Keratinocyte (primary cell): ENCODE results near the gene OPTN. TPM values are rescaled to one million over a fixed set of nuclear protein-coding genes. Genes with fewer than 3 reads are reported as not detected.

ENCODE experiments used
- DNase-seq: peaks from one replicate; pipeline ENCODE4 v3.0.0-alpha.2; 2011; ENCODE audit warnings: low read depth, missing footprints, low spot score
- FAIRE-seq: peaks from 2 replicates; lab custom pipeline; 2011; peaks lifted over from hg19 to GRCh38; lab: Jason Lieb, UNC
- H2AFZ ChIP-seq: 2 replicates; pipeline ENCODE4 v1.6.0; 2012; ENCODE audit warnings: low read length, control low read depth, inconsistent platforms; ENCODE audit not compliant: control insufficient read depth
- H3K27ac ChIP-seq: 2 replicates; pipeline ENCODE4 v1.5.1; 2011; ENCODE audit warnings: low read length; ENCODE audit not compliant: control insufficient read depth, insufficient read depth
- H3K27me3 ChIP-seq: 3 replicates; pipeline ENCODE4 v1.6.0; 2011; ENCODE audit warnings: low read length; ENCODE audit not compliant: control insufficient read depth, insufficient read depth; ENCODE audit errors: extremely low read depth
- H3K36me3 ChIP-seq, 2 experiments: 2 replicates in 1 of 2; 3 replicates in 1 of 2; pipeline ENCODE4 v1.5.1; 2011; ENCODE audit warnings: low read length in 2 of 2, mild to moderate bottlenecking in 1 of 2; ENCODE audit not compliant: control insufficient read depth in 2 of 2, insufficient read depth in 2 of 2; ENCODE audit errors: extremely low read depth in 1 of 2
- H3K4me1 ChIP-seq: 3 replicates; pipeline ENCODE4 v1.5.1; 2011; ENCODE audit warnings: low read length; ENCODE audit not compliant: control insufficient read depth, insufficient read depth; ENCODE audit errors: extremely low read depth
- H3K4me2 ChIP-seq: 3 replicates; pipeline ENCODE4 v1.6.0; 2011; ENCODE audit warnings: low read depth, low read length; ENCODE audit not compliant: control insufficient read depth, insufficient read depth; ENCODE audit errors: extremely low read depth
- H3K4me3 ChIP-seq, 3 experiments: fragments of 200-600 bp in 1 of 3; sonication (generic) in 1 of 3; 2 replicates in 2 of 3; 3 replicates in 1 of 3; pipeline ENCODE4 v1.5.1; 2011 to 2016; ENCODE audit warnings: low read length in 3 of 3, mild to moderate bottlenecking in 3 of 3, control low read depth in 2 of 3, inconsistent platforms in 1 of 3, low read depth in 1 of 3, mixed read lengths in 1 of 3, mixed run types in 1 of 3, moderate library complexity in 1 of 3; ENCODE audit not compliant: control insufficient read depth in 2 of 3, insufficient read depth in 2 of 3; ENCODE audit errors: extremely low read depth in 1 of 3
- H3K79me2 ChIP-seq: 2 replicates; pipeline ENCODE4 v1.6.0; 2012; ENCODE audit warnings: low read length; ENCODE audit not compliant: control insufficient read depth, insufficient read depth
- H3K9ac ChIP-seq: 3 replicates; pipeline ENCODE4 v1.6.0; 2011; ENCODE audit warnings: low read length; ENCODE audit not compliant: control insufficient read depth, insufficient read depth; ENCODE audit errors: extremely low read depth
- H3K9me1 ChIP-seq: 3 replicates; pipeline ENCODE4 v1.6.0; 2011; ENCODE audit warnings: low read length; ENCODE audit not compliant: control insufficient read depth, insufficient read depth; ENCODE audit errors: extremely low read depth
- H3K9me3 ChIP-seq: 2 replicates; pipeline ENCODE4 v1.5.1; 2012; ENCODE audit warnings: low read depth, low read length; ENCODE audit not compliant: control insufficient read depth
- H4K20me1 ChIP-seq: 3 replicates; pipeline ENCODE4 v1.6.0; 2011; ENCODE audit warnings: low read length; ENCODE audit not compliant: control insufficient read depth, insufficient read depth; ENCODE audit errors: extremely low read depth
- CTCF ChIP-seq, 3 experiments: IDR thresholded peaks in 1 of 3; conservative IDR thresholded peaks in 1 of 3; optimal IDR thresholded peaks in 1 of 3; 2 replicates in 2 of 3; 3 replicates in 1 of 3; pipeline versions ENCODE3 to v1.5.1; 2011; ENCODE audit warnings: low read length in 3 of 3, mild to moderate bottlenecking in 3 of 3, moderate library complexity in 2 of 3, control low read depth in 1 of 3, inconsistent platforms in 1 of 3; ENCODE audit not compliant: insufficient read depth in 2 of 3; ENCODE audit errors: extremely low read depth in 1 of 3
- EZH2 ChIP-seq: IDR thresholded peaks from one replicate; pipeline ENCODE4 v1.6.1; 2012; ENCODE audit warnings: inconsistent platforms, mild to moderate bottlenecking, low read length, moderate library complexity
- dilution Hi-C: fragments of 300-500 bp; cut with MboI; formaldehyde crosslinking; loops from one replicate; pipeline ENCODE4 v1.7.0; 2020; ENCODE audit warnings: low sequenced_read_pairs; ENCODE audit not compliant: extremely low pct_ligation_motif_present
- polyA plus RNA-seq, 5 experiments: library from polyadenylated mRNA; depleted of rRNA in 3 of 5; stranded (reverse) in 3 of 5; stranded (forward) in 1 of 5; unstranded in 1 of 5; fragments of >200 nt; gene quantifications; 1 replicate in 1 of 5; 2 replicates in 3 of 5; 3 replicates in 1 of 5; pipeline versions ENCODE4 v1.2.1 to v1.2.3, GENCODE V29; 2011 to 2012; ENCODE audit warnings: missing spikeins in 2 of 5, low read depth in 1 of 5, low replicate concordance in 1 of 5

Gene OPTN
- polyA plus RNA-seq, 1 donor (not counting 4 experiments of a cell fraction or from before 2014, with no cell fraction given): 71.9 TPM

GRCh38 chr10:13066527-13066926 lies 33.4 kb upstream of the OPTN start:
- Histone ChIP-seq H3K4me1 (no peaks in the 10 kb centered on the region), H3K36me3 (no peaks in the 10 kb centered on the region), H2AFZ (no peak overlapping the region), H3K79me2 (no peaks in the 10 kb centered on the region), H3K9me1 (no peaks in the 10 kb centered on the region), H3K4me3 (no peak overlapping the region), H3K9ac (no peak overlapping the region), H3K9me3 (no peaks in the 10 kb centered on the region), H3K27me3 (no peaks in the 10 kb centered on the region), H4K20me1 (no peaks in the 10 kb centered on the region), H3K4me2 (no peak overlapping the region), H3K27ac (no peak overlapping the region)
- TF ChIP-seq EZH2 (no peak), CTCF (optimal IDR thresholded peaks at IDR 0.05 in 1 of 3, IDR thresholded peaks at IDR 0.05 in 1 of 3, conservative IDR thresholded peaks at IDR 0.05 in 1 of 3; ENCODE audit: extremely low read depth in 1 of 3, insufficient read depth in 2 of 3, low read length in 3 of 3) (no peak)
- dilution Hi-C loops: no loop called here
- FAIRE-seq (no peak), DNase-seq (no peak)

- Histone ChIP-seq H3K4me1 (no peaks in the 10 kb centered on the region), H3K9ac (no peak overlapping the region), H3K9me1 (no peaks in the 10 kb centered on the region), H2AFZ (no peak overlapping the region), H3K79me2 (no peaks in the 10 kb centered on the region), H3K4me3 (no peak overlapping the region), H3K27ac (no peak overlapping the region), H3K36me3 (no peaks in the 10 kb centered on the region), H4K20me1 (no peaks in the 10 kb centered on the region), H3K9me3 (no peaks in the 10 kb centered on the region), H3K4me2 (no peak overlapping the region), H3K27me3 (no peaks in the 10 kb centered on the region)
- dilution Hi-C loops: no loop called here
- DNase-seq: no peak
- no peak for TF ChIP-seq EZH2
- TF ChIP-seq CTCF (optimal IDR thresholded peaks at IDR 0.05 in 1 of 3, IDR thresholded peaks at IDR 0.05 in 1 of 3, conservative IDR thresholded peaks at IDR 0.05 in 1 of 3; ENCODE audit: extremely low read depth in 1 of 3, insufficient read depth in 2 of 3, low read length in 3 of 3): no peak
- no peak for FAIRE-seq
Measured at GRCh38 chr10:13067431-13067830, 32.5 kb upstream of the OPTN start.
